Hepatocyte (in vitro differentiated cells): ENCODE results near the gene ABHD17B. TPM values are rescaled to one million over a fixed set of nuclear protein-coding genes. Genes with fewer than 3 reads are reported as not detected.
A peak's percentile ranks its signal among the peaks of the same experiment; 100 is the strongest.

ENCODE experiments used
- DNase-seq: peaks from one replicate; pipeline ENCODE4 v3.0.0-alpha.2; 2016; ENCODE audit warnings: low spot score
- H2AFZ ChIP-seq: fragments of 200-600 bp; sonication (generic); 2 replicates; pipeline ENCODE4 v1.6.0; 2016; ENCODE audit warnings: antibody characterized with exemption, mild to moderate bottlenecking
- H3K27ac ChIP-seq: fragments of 200-600 bp; sonication (generic); 2 replicates; pipeline ENCODE4 v1.5.1; 2016; ENCODE audit warnings: mild to moderate bottlenecking
- H3K27me3 ChIP-seq: fragments of 200-600 bp; sonication (generic); 2 replicates; pipeline ENCODE4 v1.6.1; 2016
- H3K36me3 ChIP-seq: fragments of 200-600 bp; sonication (generic); replicated peaks from 2 replicates; pipeline ENCODE4 v1.5.1; 2016; ENCODE audit warnings: low read depth; ENCODE audit not compliant: insufficient read depth
- H3K4me1 ChIP-seq: fragments of 200-600 bp; sonication (generic); 2 replicates; pipeline ENCODE4 v1.5.1; 2016; ENCODE audit warnings: mild to moderate bottlenecking, moderate library complexity; ENCODE audit not compliant: insufficient read depth
- H3K4me2 ChIP-seq: fragments of 200-600 bp; sonication (generic); 2 replicates; pipeline ENCODE4 v1.6.0; 2016
- H3K4me3 ChIP-seq: fragments of 200-600 bp; sonication (generic); 2 replicates; pipeline ENCODE4 v1.5.1; 2016; ENCODE audit warnings: mild to moderate bottlenecking
- H3K79me2 ChIP-seq: fragments of 200-600 bp; sonication (generic); 2 replicates; pipeline ENCODE4 v1.6.0; 2017; ENCODE audit warnings: mild to moderate bottlenecking
- H3K9me2 ChIP-seq: fragments of 200-600 bp; sonication (generic); replicated peaks from 2 replicates; pipeline ENCODE4 v1.6.0; 2017; ENCODE audit warnings: mild to moderate bottlenecking; ENCODE audit not compliant: insufficient read depth
- H3K9me3 ChIP-seq: fragments of 200-600 bp; sonication (generic); 2 replicates; pipeline ENCODE4 v1.5.1; 2016; ENCODE audit warnings: low read depth, mild to moderate bottlenecking
- H4K20me1 ChIP-seq: fragments of 200-600 bp; sonication (generic); 2 replicates; pipeline ENCODE4 v1.6.0; 2016; ENCODE audit warnings: mild to moderate bottlenecking; ENCODE audit not compliant: insufficient read depth, poor library complexity, severe bottlenecking
- CTCF ChIP-seq: fragments of 200-600 bp; sonication (generic); IDR thresholded peaks from 2 replicates; pipeline ENCODE4 v1.5.1; 2016; ENCODE audit warnings: antibody characterized with exemption, mild to moderate bottlenecking; ENCODE audit not compliant: poor library complexity
- EZH2 ChIP-seq: fragments of 200-600 bp; sonication (generic); IDR thresholded peaks from 2 replicates; pipeline ENCODE4 v1.6.1; 2016; ENCODE audit warnings: antibody characterized with exemption, mild to moderate bottlenecking, borderline replicate concordance
- EZH2phosphoT487 ChIP-seq: fragments of 200-600 bp; sonication (generic); IDR thresholded peaks from one replicate; pipeline ENCODE4 v1.6.1; 2018; ENCODE audit warnings: antibody characterized with exemption, mild to moderate bottlenecking, low read depth, moderate library complexity; ENCODE audit not compliant: unreplicated experiment, severe bottlenecking
- WGBS: methylation state at CpG from one replicate; pipeline ENCODE4 v1.1.6; 2016; ENCODE audit warnings: low lambda C conversion rate; ENCODE audit errors: missing lambda C conversion rate; 5-methylcytosine and 5-hydroxymethylcytosine counted together
- polyA plus RNA-seq: library from polyadenylated mRNA; unstranded; fragments of >200 nt; fragmentation: Nextera tagmentation; extraction: Ambion mirVana; gene quantifications from 2 replicates; pipeline ENCODE4 v1.2.1, GENCODE V29; 2016
- total RNA-seq: library from RNA; depleted of rRNA; stranded (reverse); fragments of >200 nt; gene quantifications from 2 replicates; pipeline ENCODE4 v1.2.3, GENCODE V29; 2014

Gene ABHD17B
- total and polyA plus RNA-seq, 2 experiments from 2014 or later, result 26.9 to 40.0 TPM

GRCh38 chr9:71886015-71886414 lies 25.0 kb downstream of the ABHD17B start:
- H4K20me1 ChIP-seq, result peaks cover 12% of the 10 kb centered on the region
- 100% methylated on average over 1 of the region's 1 CpG for WGBS
- H3K27me3 ChIP-seq, result no peaks in the 10 kb centered on the region
- H3K27ac ChIP-seq, result no peak overlapping the region
- peaks cover 12% of the 10 kb centered on the region for H3K9me3 ChIP-seq
- no peaks in the 10 kb centered on the region for H3K4me1 ChIP-seq
- DNase-seq, result no peak
- no peak overlapping the region for H3K4me2 ChIP-seq
- no peaks in the 10 kb centered on the region for H3K9me2 ChIP-seq
- H2AFZ ChIP-seq, result no peak overlapping the region
- H3K4me3 ChIP-seq, result no peak overlapping the region
- no peaks in the 10 kb centered on the region for H3K36me3 ChIP-seq
- peaks cover 100% of the 10 kb centered on the region for H3K79me2 ChIP-seq
- TF ChIP-seq CTCF, result no peak
- TF ChIP-seq EZH2phosphoT487, result no peak
- TF ChIP-seq EZH2, result no peak

- DNase-seq, result no peak
- TF ChIP-seq EZH2 (no peak), EZH2phosphoT487 (no peak), CTCF (no peak)
- peaks cover 12% of the 10 kb centered on the region for H4K20me1 ChIP-seq
Observed at GRCh38 chr9:71885467-71885866, 25.5 kb downstream of the ABHD17B start.

GRCh38 chr9:71884005-71884404 lies 27.0 kb downstream of the ABHD17B start:
- H3K27ac ChIP-seq, result no peak overlapping the region
- H3K9me3 ChIP-seq, result peaks cover 12% of the 10 kb centered on the region
- H3K4me1 ChIP-seq, result no peaks in the 10 kb centered on the region
- no peak overlapping the region for H3K4me3 ChIP-seq
- H3K36me3 ChIP-seq, result no peaks in the 10 kb centered on the region
- DNase-seq, result no peak
- no peaks in the 10 kb centered on the region for H3K9me2 ChIP-seq
- H3K4me2 ChIP-seq, result no peak overlapping the region
- TF ChIP-seq EZH2phosphoT487 (no peak), CTCF (no peak), EZH2 (no peak)
- H4K20me1 ChIP-seq, result peaks cover 12% of the 10 kb centered on the region
- H3K79me2 ChIP-seq, result peaks cover 100% of the 10 kb centered on the region
- no peak overlapping the region for H2AFZ ChIP-seq
- no peaks in the 10 kb centered on the region for H3K27me3 ChIP-seq

More at GRCh38 chr9:71885467-71885866, 25.5 kb downstream of the ABHD17B start:
- WGBS, result 90% methylated on average over 2 of the region's 2 CpGs
- Histone ChIP-seq H3K9me2 (no peaks in the 10 kb centered on the region), H3K27me3 (no peaks in the 10 kb centered on the region), H3K4me1 (no peaks in the 10 kb centered on the region), H3K27ac (no peak overlapping the region), H3K4me2 (no peak overlapping the region), H2AFZ (no peak overlapping the region), H3K36me3 (no peaks in the 10 kb centered on the region), H3K79me2 (peaks cover 100% of the 10 kb centered on the region), H3K4me3 (no peak overlapping the region), H3K9me3 (peaks cover 12% of the 10 kb centered on the region)

- Histone ChIP-seq H3K9me2 (no peaks in the 10 kb centered on the region), H3K79me2 (peaks cover 100% of the 10 kb centered on the region), H2AFZ (no peak overlapping the region), H4K20me1 (no peaks in the 10 kb centered on the region), H3K27me3 (no peaks in the 10 kb centered on the region), H3K27ac (peak overlapping the region; percentile 24), H3K9me3 (peaks cover 27% of the 10 kb centered on the region), H3K36me3 (no peaks in the 10 kb centered on the region), H3K4me3 (no peak overlapping the region), H3K4me1 (no peaks in the 10 kb centered on the region), H3K4me2 (peak overlapping the region; percentile 7)
- no peak for DNase-seq
- 68% methylated on average over 2 of the region's 2 CpGs for WGBS
- TF ChIP-seq CTCF, result no peak
- no peak for TF ChIP-seq EZH2phosphoT487
- no peak for TF ChIP-seq EZH2
Observed at GRCh38 chr9:71879644-71880174, 31.3 kb downstream of the ABHD17B start.
